NCI-H748 treated with DMSO at 0.1 percent for 48 hours (cell line): ENCODE data around the gene ACO2.
A peak's percentile ranks its signal among the peaks of the same experiment; 100 is the strongest.
"Not testable (repeated sequence)": the region's sequence is repeated elsewhere in the genome, so short reads cannot be mapped to it uniquely, and the experiment has no call there.

ENCODE experiments used
- DNase-seq: peaks from one replicate; lab custom pipeline; 2025; lab: John Stamatoyannopoulos, UW

Gene ACO2

GRCh38 chr22:41540365-41540764 is 71.4 kb downstream of the ACO2 start:
- no peak for DNase-seq

- DNase-seq = no peak
Observed at GRCh38 chr22:41541484-41541883, 72.6 kb downstream of the ACO2 start.

GRCh38 chr22:41542224-41542623 is 73.3 kb downstream of the ACO2 start:
- DNase-seq = no peak

- DNase-seq = peak; percentile 94
Observed at GRCh38 chr22:41543854-41544670, 75.1 kb downstream of the ACO2 start, which contains the start of gene POLR3H. POLR3H (minus strand) TSS chr22:41544470; CDS start chr22:41544101, 369 bp downstream.

- no peak for DNase-seq
Observed at GRCh38 chr22:41544671-41545476, 76.0 kb downstream of the ACO2 start.

GRCh38 chr22:41548830-41549211 is 79.9 kb downstream of the ACO2 start:
- DNase-seq = no peak

- DNase-seq = no peak
Observed at GRCh38 chr22:41550952-41551491, 82.1 kb downstream of the ACO2 start.

- DNase-seq = no peak
Observed at GRCh38 chr22:41551877-41552582, 83.1 kb downstream of the ACO2 start.

- no peak for DNase-seq
Observed at GRCh38 chr22:41555325-41555982, 86.5 kb downstream of the ACO2 start.

GRCh38 chr22:41556561-41556960 is 87.6 kb downstream of the ACO2 start:
- no peak for DNase-seq

- DNase-seq = no peak
Observed at GRCh38 chr22:41557401-41558240, 88.7 kb downstream of the ACO2 start.

- DNase-seq = not testable (repeated sequence)
Observed at GRCh38 chr22:41558241-41558630, 89.3 kb downstream of the ACO2 start.

GRCh38 chr22:41560095-41560471 is 91.2 kb downstream of the ACO2 start:
- no peak for DNase-seq

- DNase-seq = no peak
Observed at GRCh38 chr22:41561335-41561734, 92.4 kb downstream of the ACO2 start.

- no peak for DNase-seq
Observed at GRCh38 chr22:41561788-41562187, 92.9 kb downstream of the ACO2 start.

- no peak for DNase-seq
Observed at GRCh38 chr22:41562461-41562860, 93.5 kb downstream of the ACO2 start.

- no peak for DNase-seq
Observed at GRCh38 chr22:41563051-41563711, 94.3 kb downstream of the ACO2 start.

- DNase-seq = no peak
Observed at GRCh38 chr22:41564563-41564962, 95.6 kb downstream of the ACO2 start.

GRCh38 chr22:41565403-41566054 is 96.6 kb downstream of the ACO2 start:
- DNase-seq = no peak

- DNase-seq = no peak
Observed at GRCh38 chr22:41567512-41567768, 98.5 kb downstream of the ACO2 start.
